Heart right ventricle (tissue), 16 donors: ENCODE data around the gene SEMA3G. TPM values are rescaled to one million over a fixed set of nuclear protein-coding genes. Genes with fewer than 3 reads are reported as not detected.

ENCODE experiments used
- ATAC-seq, 8 donors: fragments of 200-7000 bp; cut with Tn5 transposase; one replicate each; pipeline ENCODE4 v1.9.1; 2020; ENCODE audit warnings: mild to moderate bottlenecking in 8 of 8, moderate library complexity in 8 of 8, moderate number of reproducible peaks in 1 of 8
- DNase-seq, 2 donors: peaks; one replicate each; pipeline ENCODE4 v3.0.0-alpha.2; 2020
- H3K27ac ChIP-seq, 10 donors: fragments of 200-600 bp; sonication (generic) in 2 of 10; one replicate each; pipeline versions ENCODE4 v1.5.0 to v1.8.0; 2020 to 2022; ENCODE audit warnings: mild to moderate bottlenecking in 3 of 10
- H3K27me3 ChIP-seq, 7 donors: fragments of 200-600 bp; one replicate each; pipeline ENCODE4 v1.8.0; 2021 to 2022; ENCODE audit warnings: mild to moderate bottlenecking in 2 of 7
- H3K36me3 ChIP-seq, 9 donors: fragments of 200-600 bp; sonication (generic) in 1 of 9; one replicate each; pipeline versions ENCODE4 v1.5.0 to v1.8.0; 2020 to 2022; ENCODE audit warnings: mild to moderate bottlenecking in 2 of 9
- H3K4me1 ChIP-seq, 9 donors: fragments of 200-600 bp; sonication (generic) in 1 of 9; one replicate each; pipeline versions ENCODE4 v1.5.0 to v1.8.0; 2020 to 2022; ENCODE audit warnings: mild to moderate bottlenecking in 4 of 9
- H3K4me3 ChIP-seq, 10 donors: fragments of 200-600 bp; sonication (generic) in 2 of 10; one replicate each; pipeline versions ENCODE4 v1.5.0 to v1.8.0; 2020 to 2022; ENCODE audit warnings: mild to moderate bottlenecking in 7 of 10, moderate library complexity in 2 of 10
- H3K9me3 ChIP-seq, 11 donors: fragments of 200-600 bp in 10 of 11; sonication (generic) in 2 of 11; one replicate each; pipeline versions ENCODE4 v1.5.0 to v1.8.0; 2013 to 2022; ENCODE audit warnings: mild to moderate bottlenecking in 2 of 11, control low read depth in 1 of 11, moderate library complexity in 1 of 11
- CTCF ChIP-seq, 9 donors: fragments of 200-600 bp; sonication (generic) in 2 of 9; IDR thresholded peaks; one replicate each; pipeline versions ENCODE4 v1.5.0 to v1.8.0; 2021 to 2022; ENCODE audit warnings: antibody characterized with exemption in 9 of 9, mild to moderate bottlenecking in 5 of 9, moderate library complexity in 1 of 9
- WGBS, 2 donors: extraction: QIAGEN DNeasy Blood & Tissue Kit; methylation state at CpG; one replicate each; pipeline ENCODE4 v1.1.7; 2013; ENCODE audit warnings: inconsistent platforms in 1 of 2; 5-methylcytosine and 5-hydroxymethylcytosine counted together
- intact Hi-C, 10 donors: fragments of 100-400 bp; cut with DNase I; formaldehyde crosslinking; loops; one replicate each; pipeline versions ENCODE4 v1.11.1 to v1.14.2; 2022
- polyA plus RNA-seq, 2 donors: library from polyadenylated mRNA; stranded (reverse); fragments of 200-250 nt; gene quantifications; one replicate each; pipeline ENCODE4 v1.2.3, GENCODE V29; 2013
- total RNA-seq, 10 donors: library from RNA; stranded (reverse); fragmentation: NEBNext Ultra II Directional in 3 of 10; extraction: Animal tissue kit (Norgen Biotek cat#: 25700) in 3 of 10; gene quantifications; one replicate each; pipeline versions ENCODE4 v1.2.1 to v1.2.4, GENCODE V29; 2021 to 2023
- donor health status: Arrhythmogenic right ventricular cardiomyopathy.
- donor health status: ischemic (EF 13 %, LVEDD 7.1; RV severe dilation, severe dysfunction).
- donor health status: healthy with polysubstance abuse.
- donor health status: DM: no; HTN: yes; CAD: no.
- donor health status: DM: no; HTN: no; CAD: no.
- donor health status: ischemic (EF 25% LVEDD 6.9; RV normal size, moderate dysfunction).
- donor health status: ischemic (EF 25% LVEDD 5.7; RV mildly dilated, moderate dysfunction).
- donor health status: healthy.
- donor health status: DM: yes; HTN: yes; CAD: no.
- donor health status: Ischemic cardiomyopathy.
- donor health status: ischemic (EF 35%, LVEDD 5.7; RV mildly dilated, moderate dysfunction).
- donor health status: nonischemic (EF 11% LVEDD 7.7; RV severe dilation, severe dysfunction).
- donor health status: DM: yes; HTN: yes; CAD: no.
- donor health status: PGD.
- donor health status: ischemic (EF 29% LVEDD 5.4; RV normal size, mild dysfunction).
- donor health status: nonischemic (EF 23%, LVEDD 6.1; RV moderate dilation, normal function).

Gene SEMA3G
- total and polyA plus RNA-seq, 12 donors = 8.3 to 17.8 (median 15.0) TPM

- DNase-seq (peak in 1 of 2 donors; percentile 48), ATAC-seq (peak in 5 of 8 donors; percentile 58 to 88 (median 67))
- Histone ChIP-seq H3K9me3 (no peaks in the 10 kb centered on the region), H3K27me3 (no peaks in the 10 kb centered on the region), H3K27ac (peak overlapping the region in 4 of 10 donors; percentile 35 to 66 (median 48)), H3K4me3 (no peak overlapping the region), H3K4me1 (peaks cover 0 to 17% (median 9%) of the 10 kb centered on the region in 9 donors), H3K36me3 (peaks cover 0 to 80% (median 37%) of the 10 kb centered on the region in 9 donors)
- WGBS, 2 donors = 78 to 82% methylated on average over 10 of the region's 10 CpGs
- intact Hi-C loops = no loop called here
- TF ChIP-seq CTCF (IDR thresholded peaks at IDR 0.05) = no peak
Observed at GRCh38 chr3:52400275-52400793, 44.6 kb downstream of the SEMA3G start.

GRCh38 chr3:52399593-52399992, 45.3 kb downstream of the SEMA3G start:
- H3K27ac ChIP-seq = peak overlapping the region in 5 of 10 donors; percentile 21 to 66 (median 47)
- TF ChIP-seq CTCF (IDR thresholded peaks at IDR 0.05) = no peak
- intact Hi-C loops = no loop called here
- no peaks in the 10 kb centered on the region for H3K9me3 ChIP-seq
- no peaks in the 10 kb centered on the region for H3K27me3 ChIP-seq
- H3K4me1 ChIP-seq = peaks cover 0 to 17% (median 9%) of the 10 kb centered on the region in 9 donors
- peak in 2 of 8 donors; percentile 6 to 8 for ATAC-seq
- H3K36me3 ChIP-seq = peaks cover 0 to 78% (median 33%) of the 10 kb centered on the region in 9 donors
- no peak overlapping the region for H3K4me3 ChIP-seq
- DNase-seq = no peak
- WGBS, 2 donors = 89 to 93% methylated on average over 6 of the region's 6 CpGs

- ATAC-seq = no peak
- Histone ChIP-seq H3K4me1 (peaks cover 0 to 17% (median 9%) of the 10 kb centered on the region in 9 donors), H3K4me3 (no peak overlapping the region), H3K27me3 (no peaks in the 10 kb centered on the region), H3K27ac (peak overlapping the region in 3 of 10 donors; percentile 35 to 66 (median 47)), H3K36me3 (peaks cover 0 to 78% (median 29%) of the 10 kb centered on the region in 9 donors), H3K9me3 (no peaks in the 10 kb centered on the region)
- no peak for TF ChIP-seq CTCF (IDR thresholded peaks at IDR 0.05)
- intact Hi-C loops = no loop called here
- DNase-seq = no peak
- WGBS, 2 donors = 91 to 97% methylated on average over 4 of the region's 4 CpGs
Observed at GRCh38 chr3:52399131-52399530, 45.8 kb downstream of the SEMA3G start.

GRCh38 chr3:52398670-52399081, 46.2 kb downstream of the SEMA3G start:
- 92 to 94% methylated on average over 5 of the region's 5 CpGs for WGBS, 2 donors
- no peak for DNase-seq

More at GRCh38 chr3:52398670-52399081, 46.2 kb downstream of the SEMA3G start:
- Histone ChIP-seq H3K27me3 (no peaks in the 10 kb centered on the region), H3K27ac (no peak overlapping the region), H3K4me1 (peaks cover 0 to 17% (median 9%) of the 10 kb centered on the region in 9 donors), H3K4me3 (no peak overlapping the region), H3K9me3 (no peaks in the 10 kb centered on the region), H3K36me3 (peaks cover 0 to 78% (median 32%) of the 10 kb centered on the region in 9 donors)
- no peak for ATAC-seq
- no peak for TF ChIP-seq CTCF (IDR thresholded peaks at IDR 0.05)
- intact Hi-C loops = no loop called here
